HG03342 (cell line): ENCODE data around the gene CACNA2D3.
"Not testable (repeated sequence)": the region's sequence is repeated elsewhere in the genome, so short reads cannot be mapped to it uniquely, and the experiment has no call there.

ENCODE experiments used
- ATAC-seq: cut with Tn5 transposase; IDR thresholded peaks from one replicate; pipeline ENCODE4 v1.9.1; 2021; ENCODE audit warnings: mild to moderate bottlenecking, moderate library complexity; ENCODE audit not compliant: unreplicated experiment

Gene CACNA2D3

DNA sequence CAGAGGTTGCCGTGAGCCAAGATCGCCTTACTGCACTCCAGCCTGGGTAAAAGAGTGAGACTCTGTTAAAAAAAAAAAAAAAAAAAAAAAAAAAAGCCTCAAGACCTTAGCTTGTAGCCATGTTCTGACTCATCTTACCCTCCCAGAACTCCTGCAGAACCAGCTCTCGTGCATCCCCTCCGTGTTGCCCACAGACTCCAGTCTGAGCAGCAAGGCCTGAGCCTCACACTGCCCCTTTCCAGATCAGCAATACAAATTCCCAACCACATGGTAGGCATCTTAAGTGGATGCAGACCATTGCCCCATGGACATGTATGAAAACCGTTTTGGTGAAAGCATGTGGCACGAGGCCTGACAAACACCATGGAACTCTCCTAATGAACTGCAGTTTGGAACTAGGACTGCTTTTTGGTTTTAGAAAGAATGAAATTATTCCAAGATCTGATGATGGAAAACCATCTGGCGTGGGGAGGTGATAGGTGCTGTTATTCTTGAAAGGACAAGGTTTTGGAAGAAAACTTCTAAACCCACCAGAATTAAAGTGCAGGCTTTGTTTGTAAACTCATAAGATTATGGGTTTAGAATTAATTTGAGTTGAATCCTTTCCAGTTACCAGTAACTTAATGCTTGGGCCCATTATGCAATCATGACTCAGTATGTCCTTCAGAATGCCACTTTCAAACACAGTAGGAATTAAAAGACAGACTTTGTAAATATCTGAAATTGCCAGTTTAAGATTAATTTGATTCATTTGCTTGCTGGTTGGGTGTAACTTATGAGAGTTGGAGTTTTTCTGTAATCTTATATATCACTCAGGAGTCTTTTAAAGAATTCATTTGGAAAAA lies 969.3 kb downstream of the CACNA2D3 start:
- ATAC-seq: no peak

- no peak for ATAC-seq
Measured at GRCh38 chr3:55094676-55095075, 972.3 kb downstream of the CACNA2D3 start.

DNA sequence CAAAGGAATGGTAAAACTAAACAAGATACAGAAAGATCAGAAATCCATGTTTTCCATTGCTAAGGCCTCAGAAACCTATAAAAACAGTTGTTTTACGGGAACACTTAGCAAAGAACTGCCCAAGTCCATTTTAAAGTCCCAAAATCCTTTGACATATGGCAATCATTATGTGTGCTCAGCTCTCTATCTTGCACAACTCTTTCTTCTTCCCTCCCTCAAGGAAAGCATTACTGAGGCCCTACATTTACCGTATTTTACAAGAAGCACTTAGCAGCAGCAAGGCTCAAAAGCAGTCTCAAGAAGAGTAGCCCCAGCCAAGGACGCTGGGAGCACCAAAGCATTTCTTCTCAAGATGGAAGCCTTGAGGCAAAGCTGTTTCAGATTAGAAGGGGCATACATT lies 975.1 kb downstream of the CACNA2D3 start:
- no peak for ATAC-seq

GRCh38 chr3:55105647-55106046 lies 983.3 kb downstream of the CACNA2D3 start:
- ATAC-seq: no peak

DNA sequence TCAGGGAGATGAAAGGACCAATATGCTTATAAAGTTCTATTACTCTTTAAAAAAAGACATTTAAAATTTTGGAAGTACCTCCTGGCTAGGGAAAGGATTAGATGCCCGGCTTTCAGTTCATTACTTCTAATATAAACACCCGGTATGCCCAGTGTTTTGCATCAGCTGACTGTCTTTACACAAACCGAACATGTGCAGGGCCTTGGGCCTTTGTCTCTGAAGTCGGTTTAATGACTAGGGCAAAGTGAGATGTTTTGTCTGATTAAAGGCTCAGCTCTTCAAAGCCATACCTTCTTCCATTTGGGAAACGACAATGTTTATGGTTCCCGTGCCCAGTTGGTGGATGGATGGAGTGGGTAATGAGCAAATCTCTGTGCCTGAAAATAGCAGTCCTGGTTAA lies 984.8 kb downstream of the CACNA2D3 start:
- no peak for ATAC-seq

DNA sequence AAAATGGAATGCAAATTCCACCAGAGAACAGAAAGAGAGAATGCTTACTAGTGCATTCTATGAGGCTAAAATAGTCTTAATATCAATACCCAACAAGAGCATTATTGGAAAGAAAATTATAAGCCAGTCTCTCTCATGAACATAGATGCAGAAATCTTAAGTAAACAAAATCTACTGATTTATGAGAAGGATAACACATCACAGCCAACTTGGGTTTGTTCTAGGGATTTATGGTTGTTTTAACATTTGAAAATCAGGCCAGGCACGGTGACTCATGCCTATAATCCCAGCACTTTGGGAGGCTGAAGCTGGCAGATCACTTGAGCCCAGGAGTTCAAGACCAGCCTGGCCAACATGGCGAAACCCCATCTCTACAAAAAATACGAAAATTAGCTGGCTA lies 989.6 kb downstream of the CACNA2D3 start:
- ATAC-seq: not testable (repeated sequence)

- no peak for ATAC-seq
Measured at GRCh38 chr3:55118451-55118850, 996.1 kb downstream of the CACNA2D3 start.

DNA sequence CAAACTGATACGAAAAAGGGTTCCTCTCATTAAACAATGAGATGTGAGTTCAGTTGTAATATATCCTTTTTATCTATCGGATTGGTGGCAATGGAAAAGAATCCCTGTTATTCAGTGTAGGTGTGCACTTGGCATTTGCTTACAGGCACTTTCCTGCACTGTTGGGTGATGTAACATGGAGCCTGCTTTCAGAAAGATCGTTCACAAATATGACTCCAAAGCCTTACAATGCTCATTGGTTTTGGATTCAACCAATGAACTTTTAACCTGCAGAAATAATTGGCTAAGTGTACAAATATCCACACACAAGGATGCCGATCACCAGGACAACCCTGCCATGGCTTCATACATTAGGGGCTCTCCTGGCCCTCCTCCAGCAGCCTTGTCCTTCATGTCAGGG lies 996.9 kb downstream of the CACNA2D3 start:
- ATAC-seq: no peak

- ATAC-seq: no peak
Measured at GRCh38 chr3:55122312-55122711, 1000.0 kb downstream of the CACNA2D3 start.
